DND-41 (cell line): Measurements from ENCODE around the gene PCED1B.

Experiments used
- ATAC-seq: fragments of 200-7000 bp; cut with Tn5 transposase; 3 replicates; pipeline ENCODE4 v1.9.1; 2021; ENCODE audit warnings: low read depth; ENCODE audit not compliant: insufficient read depth
- DNase-seq: peaks from one replicate; pipeline ENCODE4 v3.0.0-alpha.2; 2020
- H2AFZ ChIP-seq: 2 replicates; pipeline ENCODE4 v1.6.0; 2012; ENCODE audit warnings: low read depth, low read length
- H3K27ac ChIP-seq: 2 replicates; pipeline ENCODE4 v1.5.1; 2012; ENCODE audit warnings: low read length, inconsistent platforms
- H3K27me3 ChIP-seq: fragments of 200-600 bp; sonication (generic); 2 replicates; pipeline ENCODE4 v1.6.0; 2012; ENCODE audit warnings: low read length, mild to moderate bottlenecking, inconsistent platforms; ENCODE audit not compliant: insufficient read depth, poor library complexity
- H3K36me3 ChIP-seq: 2 replicates; pipeline ENCODE4 v1.5.1; 2012; ENCODE audit warnings: low read length, inconsistent platforms; ENCODE audit not compliant: insufficient read depth
- H3K4me1 ChIP-seq: 2 replicates; pipeline ENCODE4 v1.5.1; 2012; ENCODE audit warnings: mild to moderate bottlenecking, low read length; ENCODE audit not compliant: insufficient read depth
- H3K4me2 ChIP-seq: 2 replicates; pipeline ENCODE4 v1.6.0; 2012; ENCODE audit warnings: mild to moderate bottlenecking, moderate library complexity, low read length, inconsistent platforms; ENCODE audit not compliant: insufficient read depth
- H3K4me3 ChIP-seq, 2 experiments: fragments of 200-600 bp in 1 of 2; shearing (Covaris generic) in 1 of 2; 2 replicates each; pipeline ENCODE4 v1.5.1; 2012 to 2016; ENCODE audit warnings: inconsistent platforms in 2 of 2, low read length in 2 of 2, mild to moderate bottlenecking in 2 of 2, low read depth in 1 of 2, moderate library complexity in 1 of 2
- H3K79me2 ChIP-seq: 2 replicates; pipeline ENCODE4 v1.6.0; 2012; ENCODE audit warnings: low read length, inconsistent platforms; ENCODE audit not compliant: insufficient read depth
- H3K9ac ChIP-seq: 2 replicates; pipeline ENCODE4 v1.6.0; 2012; ENCODE audit warnings: low read depth, mild to moderate bottlenecking, inconsistent platforms, low read length, moderate library complexity
- H3K9me3 ChIP-seq: 2 replicates; pipeline ENCODE4 v1.5.1; 2012; ENCODE audit warnings: low read length, moderate library complexity, mild to moderate bottlenecking, inconsistent platforms; ENCODE audit not compliant: insufficient read depth, severe bottlenecking
- H4K20me1 ChIP-seq: 2 replicates; pipeline ENCODE4 v1.6.0; 2012; ENCODE audit warnings: low read length; ENCODE audit not compliant: insufficient read depth
- EZH2 ChIP-seq: IDR thresholded peaks from 3 replicates; pipeline ENCODE4 v1.6.1; 2012; ENCODE audit warnings: borderline replicate concordance, low read depth, mild to moderate bottlenecking, moderate library complexity, low read length, inconsistent platforms; ENCODE audit not compliant: severe bottlenecking
- TF ChIP-seq, protein P1 (sequence below): IDR thresholded peaks from 2 replicates; pipeline ENCODE4 v1.5.1; 2012; ENCODE audit warnings: borderline replicate concordance, low read length, moderate library complexity, mild to moderate bottlenecking; ENCODE audit not compliant: poor library complexity, severe bottlenecking; ENCODE audit errors: extremely low read depth

PCED1B gene

DNA sequence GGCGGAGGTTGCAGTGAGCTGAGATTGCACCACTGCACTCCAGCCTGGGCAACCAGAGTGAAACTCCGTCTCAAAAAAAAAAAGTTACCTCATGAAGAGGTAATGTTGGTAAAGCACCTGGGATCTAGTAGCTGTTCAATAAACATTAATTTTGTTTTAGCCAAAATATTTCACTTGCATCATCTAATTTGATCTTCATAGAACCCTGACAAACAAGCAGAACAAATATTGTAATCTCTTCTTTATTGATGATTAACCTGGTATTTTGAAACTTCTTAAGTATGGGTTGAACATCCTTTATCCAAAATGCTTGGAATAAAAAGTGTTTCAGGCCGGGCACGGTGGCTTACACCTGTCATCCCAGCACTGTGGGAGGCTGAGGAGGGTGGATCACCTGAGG, 149.4 kb downstream of the PCED1B start:
- H3K27ac ChIP-seq: no peak overlapping the region

DNA sequence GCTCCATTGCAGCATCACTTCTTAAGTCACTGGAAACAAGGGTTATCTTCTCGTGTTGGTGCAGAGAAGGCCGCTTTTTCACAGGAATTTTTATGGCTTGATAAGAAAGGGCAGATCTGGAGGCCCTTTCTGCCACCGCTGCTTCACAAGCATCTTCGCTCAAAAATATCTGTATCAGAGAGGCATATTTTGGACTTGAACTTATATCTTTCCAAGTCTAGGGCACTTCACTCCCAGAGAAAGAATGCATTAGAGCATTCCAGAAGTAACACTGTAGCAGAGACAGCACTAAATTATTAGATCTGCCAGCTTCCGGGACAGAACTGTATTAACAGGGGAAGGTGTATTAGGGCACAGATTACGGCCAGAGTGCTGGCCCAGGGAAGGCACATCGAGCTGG, 152.0 kb downstream of the PCED1B start:
- no peaks in the 10 kb centered on the region for H4K20me1 ChIP-seq
- H3K9me3 ChIP-seq: no peaks in the 10 kb centered on the region
- no peaks in the 10 kb centered on the region for H3K27me3 ChIP-seq
- no peak overlapping the region for H3K4me3 ChIP-seq
- H3K36me3 ChIP-seq: no peaks in the 10 kb centered on the region
- ATAC-seq: no peak
- no peak overlapping the region for H3K4me2 ChIP-seq
- H3K4me1 ChIP-seq: no peaks in the 10 kb centered on the region
- H3K27ac ChIP-seq: no peak overlapping the region
- no peak for DNase-seq
- H2AFZ ChIP-seq: no peak overlapping the region
- no peaks in the 10 kb centered on the region for H3K79me2 ChIP-seq
- TF ChIP-seq EZH2: no peak
- TF ChIP-seq, protein P1, sequence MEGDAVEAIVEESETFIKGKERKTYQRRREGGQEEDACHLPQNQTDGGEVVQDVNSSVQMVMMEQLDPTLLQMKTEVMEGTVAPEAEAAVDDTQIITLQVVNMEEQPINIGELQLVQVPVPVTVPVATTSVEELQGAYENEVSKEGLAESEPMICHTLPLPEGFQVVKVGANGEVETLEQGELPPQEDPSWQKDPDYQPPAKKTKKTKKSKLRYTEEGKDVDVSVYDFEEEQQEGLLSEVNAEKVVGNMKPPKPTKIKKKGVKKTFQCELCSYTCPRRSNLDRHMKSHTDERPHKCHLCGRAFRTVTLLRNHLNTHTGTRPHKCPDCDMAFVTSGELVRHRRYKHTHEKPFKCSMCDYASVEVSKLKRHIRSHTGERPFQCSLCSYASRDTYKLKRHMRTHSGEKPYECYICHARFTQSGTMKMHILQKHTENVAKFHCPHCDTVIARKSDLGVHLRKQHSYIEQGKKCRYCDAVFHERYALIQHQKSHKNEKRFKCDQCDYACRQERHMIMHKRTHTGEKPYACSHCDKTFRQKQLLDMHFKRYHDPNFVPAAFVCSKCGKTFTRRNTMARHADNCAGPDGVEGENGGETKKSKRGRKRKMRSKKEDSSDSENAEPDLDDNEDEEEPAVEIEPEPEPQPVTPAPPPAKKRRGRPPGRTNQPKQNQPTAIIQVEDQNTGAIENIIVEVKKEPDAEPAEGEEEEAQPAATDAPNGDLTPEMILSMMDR: no peak
- no peak overlapping the region for H3K9ac ChIP-seq

More for the DNA sequence above, 149.4 kb downstream of the PCED1B start:
- no peaks in the 10 kb centered on the region for H3K4me1 ChIP-seq
- H3K36me3 ChIP-seq: no peaks in the 10 kb centered on the region
- ATAC-seq (no peak), DNase-seq (no peak)
- H3K4me2 ChIP-seq: no peak overlapping the region
- no peak overlapping the region for H2AFZ ChIP-seq
- no peak overlapping the region for H3K9ac ChIP-seq
- no peak for TF ChIP-seq EZH2
- TF ChIP-seq, protein P1: no peak
- H3K4me3 ChIP-seq: no peak overlapping the region
- no peaks in the 10 kb centered on the region for H3K9me3 ChIP-seq
- no peaks in the 10 kb centered on the region for H4K20me1 ChIP-seq
- H3K79me2 ChIP-seq: no peaks in the 10 kb centered on the region
- no peaks in the 10 kb centered on the region for H3K27me3 ChIP-seq

DNA sequence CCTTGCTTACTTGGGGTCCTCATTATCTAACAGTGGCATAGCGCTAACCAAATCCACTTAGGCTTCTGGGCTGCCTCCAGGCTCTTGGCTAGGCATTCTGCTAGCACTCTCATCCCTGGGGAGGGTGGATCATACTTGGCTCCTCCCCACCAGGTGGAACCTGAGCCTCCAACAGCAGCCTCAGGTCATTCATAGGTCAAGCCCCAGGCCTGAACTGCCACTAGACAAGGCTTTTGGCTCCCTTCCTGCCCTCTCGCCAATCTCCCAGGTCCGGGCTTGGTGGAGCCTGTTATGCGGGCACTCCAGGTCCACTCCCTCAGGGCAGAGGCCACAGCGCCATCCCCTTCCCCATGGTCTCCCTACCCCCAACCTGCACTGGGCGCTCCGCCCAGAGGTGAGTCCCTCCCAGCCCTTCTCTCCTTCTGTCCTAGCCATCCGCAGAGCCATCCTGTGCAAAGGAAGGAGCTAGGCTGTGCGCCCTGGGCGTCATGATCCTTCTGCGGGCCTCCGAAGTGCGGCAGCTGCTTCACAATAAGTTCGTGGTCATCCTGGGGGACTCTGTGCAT, 155.2 kb downstream of the PCED1B start:
- Histone ChIP-seq H3K4me2 (no peak overlapping the region), H3K79me2 (no peaks in the 10 kb centered on the region), H3K9ac (no peak overlapping the region), H3K36me3 (no peaks in the 10 kb centered on the region), H4K20me1 (no peaks in the 10 kb centered on the region), H2AFZ (no peak overlapping the region), H3K4me1 (no peaks in the 10 kb centered on the region), H3K27me3 (no peaks in the 10 kb centered on the region), H3K9me3 (no peaks in the 10 kb centered on the region), H3K27ac (no peak overlapping the region), H3K4me3 (no peak overlapping the region)
- no peak for TF ChIP-seq EZH2
- TF ChIP-seq, protein P1: no peak
- ATAC-seq (no peak), DNase-seq (no peak)
